Ectodermal cell (in vitro differentiated cells): ENCODE measurements around the gene SMIM45.

ENCODE experiments used
- H3K27ac ChIP-seq: 2 replicates; pipeline ENCODE4 v1.7.0; 2013; ENCODE audit warnings: mild to moderate bottlenecking, low read depth, low read length; ENCODE audit not compliant: insufficient read depth, poor library complexity, severe bottlenecking
- H3K27me3 ChIP-seq: 2 replicates; pipeline ENCODE4 v1.7.0; 2013; ENCODE audit warnings: mild to moderate bottlenecking, low read length; ENCODE audit not compliant: insufficient read depth, control insufficient read depth, poor library complexity, severe bottlenecking
- H3K36me3 ChIP-seq: one replicate; pipeline ENCODE4 v1.7.0; 2013; ENCODE audit warnings: low read length; ENCODE audit not compliant: control insufficient read depth, insufficient read depth
- H3K4me1 ChIP-seq: one replicate; pipeline ENCODE4 v1.7.0; 2013; ENCODE audit warnings: low read length; ENCODE audit not compliant: control insufficient read depth, insufficient read depth
- H3K4me3 ChIP-seq: 2 replicates; pipeline ENCODE4 v1.7.0; 2013; ENCODE audit warnings: low read depth, low read length, control low read depth; ENCODE audit not compliant: insufficient read depth
- H3K9me3 ChIP-seq: 2 replicates; pipeline ENCODE4 v1.7.0; 2013; ENCODE audit warnings: mild to moderate bottlenecking, low read length, moderate library complexity; ENCODE audit not compliant: control insufficient read depth
- WGBS, 2 experiments: methylation state at CpG; one replicate each; pipeline ENCODE4 v1.1.7; 2013; ENCODE audit warnings: missing lambda C conversion rate in 2 of 2; 5-methylcytosine and 5-hydroxymethylcytosine counted together

The SMIM45 gene

DNA sequence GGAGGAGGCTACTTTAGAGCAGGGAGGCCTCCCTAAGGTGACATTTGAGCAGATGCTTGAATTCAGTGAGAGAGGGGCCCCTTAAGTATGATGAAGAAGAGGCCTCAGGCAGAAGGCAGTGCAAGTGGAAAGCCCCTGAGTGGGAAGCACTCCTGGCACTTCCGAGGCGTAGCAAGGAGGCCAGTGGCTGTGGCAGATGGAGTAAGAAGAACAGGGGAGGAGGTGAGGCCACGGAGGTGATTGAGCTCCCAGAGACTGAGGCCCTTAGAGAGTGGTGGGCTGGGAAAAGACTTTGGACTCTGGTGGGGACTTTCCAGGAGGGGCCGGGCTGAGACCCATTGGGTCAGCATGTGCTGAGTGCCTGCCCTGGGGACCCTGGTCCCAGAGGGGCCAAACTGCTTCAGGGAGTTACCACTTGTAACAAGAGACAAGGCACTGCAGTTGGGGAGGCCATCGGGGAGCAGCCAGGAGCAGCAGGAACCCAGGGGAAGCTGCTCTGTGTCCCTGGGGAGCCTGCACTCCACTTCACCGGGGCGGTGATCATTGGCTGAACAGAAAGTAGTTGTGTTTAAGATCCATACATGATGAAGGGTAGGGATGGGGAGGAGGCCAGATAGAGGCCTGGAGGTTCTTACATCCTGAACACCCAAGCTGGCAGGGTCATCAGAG is 2.5 kb upstream of the SMIM45 start:
- Histone ChIP-seq H3K4me3 (no peak overlapping the region), H3K36me3 (peaks cover 6% of the 10 kb centered on the region), H3K4me1 (peaks cover 36% of the 10 kb centered on the region), H3K27me3 (no peaks in the 10 kb centered on the region), H3K27ac (no peak overlapping the region), H3K9me3 (no peaks in the 10 kb centered on the region)
- 93 to 96% methylated on average over 7 of the region's 7 CpGs for WGBS, 2 experiments

- H3K36me3 ChIP-seq = no peaks in the 10 kb centered on the region
- H3K9me3 ChIP-seq = no peaks in the 10 kb centered on the region
- no peak overlapping the region for H3K27ac ChIP-seq
- peaks cover 20% of the 10 kb centered on the region for H3K4me1 ChIP-seq
- H3K4me3 ChIP-seq = no peak overlapping the region
- WGBS, 2 experiments = 80 to 90% methylated on average over 2 of the region's 2 CpGs
- no peaks in the 10 kb centered on the region for H3K27me3 ChIP-seq
Observed at GRCh38 chr22:41952713-41953112, 763 bp downstream of the SMIM45 start.

DNA sequence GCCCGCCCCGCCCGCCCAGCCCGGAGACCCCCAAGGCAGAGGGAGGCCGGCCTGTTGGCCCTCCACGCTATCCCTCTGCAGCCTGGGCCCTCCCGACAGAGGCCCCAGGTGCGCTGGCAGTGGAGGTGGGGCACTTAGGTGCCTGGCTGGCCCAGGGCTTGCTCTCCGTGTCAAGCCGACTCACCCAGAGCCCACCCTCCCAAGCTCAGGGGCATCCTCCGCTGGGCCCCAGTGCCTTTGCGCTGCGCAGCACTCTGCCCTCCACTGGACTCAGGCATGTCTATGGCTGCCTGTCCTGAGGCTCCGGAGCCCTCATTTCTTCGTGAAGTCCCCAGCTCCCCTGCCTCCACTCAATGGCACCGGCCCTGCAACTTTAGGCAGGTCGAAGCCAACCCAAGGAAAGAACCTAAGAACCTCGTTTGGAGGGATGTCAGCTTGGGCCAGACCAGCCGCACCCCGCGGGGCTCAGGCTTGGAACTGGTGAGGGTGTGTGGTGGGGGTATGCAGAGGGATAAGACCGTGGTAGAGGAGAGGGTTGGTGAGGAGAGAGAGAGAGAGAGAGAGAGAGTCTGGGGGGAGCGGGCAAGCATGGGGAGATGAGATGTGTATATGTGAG is 6.1 kb downstream of the SMIM45 start:
- 52 to 54% methylated on average over 23 of the region's 23 CpGs for WGBS, 2 experiments
- H3K36me3 ChIP-seq = no peaks in the 10 kb centered on the region
- peak overlapping the region; percentile 19 for H3K4me3 ChIP-seq
- H3K4me1 ChIP-seq = no peaks in the 10 kb centered on the region
- no peak overlapping the region for H3K27ac ChIP-seq
- H3K27me3 ChIP-seq = peaks cover 6% of the 10 kb centered on the region
- no peaks in the 10 kb centered on the region for H3K9me3 ChIP-seq

- WGBS, 2 experiments = 54 to 56% methylated on average over 9 of the region's 9 CpGs
- no peaks in the 10 kb centered on the region for H3K36me3 ChIP-seq
- H3K4me3 ChIP-seq = no peak overlapping the region
- H3K27me3 ChIP-seq = no peaks in the 10 kb centered on the region
- no peak overlapping the region for H3K27ac ChIP-seq
- no peaks in the 10 kb centered on the region for H3K9me3 ChIP-seq
- H3K4me1 ChIP-seq = peaks cover 8% of the 10 kb centered on the region
Observed at GRCh38 chr22:41963453-41964111, 11.6 kb downstream of the SMIM45 start.

DNA sequence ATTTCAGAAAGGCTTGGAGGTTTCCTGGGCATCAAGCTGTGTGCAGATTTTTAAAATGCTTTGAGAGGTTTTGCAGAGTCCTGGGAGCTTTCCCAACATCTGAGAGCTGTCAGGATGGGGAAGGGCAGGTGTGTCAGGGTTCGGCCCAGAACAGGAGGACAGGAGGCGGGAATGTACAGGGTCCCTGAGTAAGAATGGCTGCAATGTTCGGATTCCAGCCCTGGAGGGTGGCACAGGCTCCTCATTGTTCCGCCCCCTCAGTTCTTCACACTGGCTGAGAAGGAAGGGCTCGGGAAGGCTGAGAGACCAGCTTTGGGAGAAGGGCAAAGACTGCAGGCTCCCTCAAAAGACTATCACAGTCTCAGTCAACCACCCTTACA is 12.2 kb downstream of the SMIM45 start:
- Histone ChIP-seq H3K36me3 (no peaks in the 10 kb centered on the region), H3K9me3 (no peaks in the 10 kb centered on the region), H3K4me3 (no peak overlapping the region), H3K4me1 (peaks cover 13% of the 10 kb centered on the region), H3K27me3 (no peaks in the 10 kb centered on the region), H3K27ac (no peak overlapping the region)
- 66 to 70% methylated on average over 5 of the region's 5 CpGs for WGBS, 2 experiments

DNA sequence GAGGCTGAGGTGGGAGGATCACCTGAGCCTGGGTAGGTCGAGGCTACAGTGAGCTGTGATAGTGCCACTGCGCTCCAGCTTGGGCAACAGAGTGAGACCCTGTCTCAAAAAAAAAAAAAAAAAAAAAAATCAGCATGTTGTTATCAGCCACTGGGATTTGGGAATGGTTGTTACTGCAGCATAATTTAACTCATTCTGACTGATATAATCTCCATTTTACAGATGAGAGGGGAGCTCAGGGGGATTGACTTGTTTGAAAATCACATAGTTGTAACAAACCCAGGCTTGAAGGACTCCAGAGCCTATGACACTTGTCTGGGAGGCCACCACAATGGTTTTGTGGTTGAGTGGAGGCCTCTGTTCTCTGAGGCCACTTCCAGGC is 14.3 kb downstream of the SMIM45 start:
- Histone ChIP-seq H3K4me3 (no peak overlapping the region), H3K27me3 (no peaks in the 10 kb centered on the region), H3K9me3 (no peaks in the 10 kb centered on the region), H3K27ac (no peak overlapping the region), H3K36me3 (no peaks in the 10 kb centered on the region), H3K4me1 (peaks cover 13% of the 10 kb centered on the region)
- WGBS, 2 experiments = 97 to 98% methylated on average over 2 of the region's 2 CpGs

- H3K36me3 ChIP-seq = no peaks in the 10 kb centered on the region
- no peak overlapping the region for H3K27ac ChIP-seq
- H3K4me1 ChIP-seq = peaks cover 13% of the 10 kb centered on the region
- WGBS, 2 experiments = 52% methylated on average over 8 of the region's 8 CpGs
- H3K4me3 ChIP-seq = no peak overlapping the region
- no peaks in the 10 kb centered on the region for H3K9me3 ChIP-seq
- no peaks in the 10 kb centered on the region for H3K27me3 ChIP-seq
Observed at GRCh38 chr22:41966607-41967240, 14.8 kb downstream of the SMIM45 start.

DNA sequence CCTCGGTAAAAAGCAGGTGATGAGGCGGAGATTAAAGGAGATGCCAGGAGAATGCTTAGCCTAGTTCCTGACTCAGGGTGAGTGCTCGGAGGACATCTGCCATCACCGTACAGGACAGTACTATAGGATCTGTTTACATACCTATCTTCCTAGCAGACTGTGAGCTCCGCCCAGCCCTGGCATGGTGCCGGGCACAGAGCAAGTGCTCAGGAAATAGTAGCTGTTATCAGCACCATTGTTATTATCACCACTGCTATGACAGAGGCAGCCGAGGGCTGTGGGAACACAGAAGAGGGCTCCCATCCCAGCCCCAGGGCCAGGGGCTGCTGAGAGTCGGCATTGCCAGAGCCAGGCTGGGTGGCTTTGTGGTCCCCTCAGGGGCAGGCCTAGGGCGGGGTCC is 16.7 kb downstream of the SMIM45 start:
- peaks cover 13% of the 10 kb centered on the region for H3K4me1 ChIP-seq
- H3K9me3 ChIP-seq = no peaks in the 10 kb centered on the region
- H3K27me3 ChIP-seq = no peaks in the 10 kb centered on the region
- WGBS, 2 experiments = 82 to 85% methylated on average over 9 of the region's 9 CpGs
- H3K4me3 ChIP-seq = no peak overlapping the region
- no peaks in the 10 kb centered on the region for H3K36me3 ChIP-seq
- no peak overlapping the region for H3K27ac ChIP-seq

DNA sequence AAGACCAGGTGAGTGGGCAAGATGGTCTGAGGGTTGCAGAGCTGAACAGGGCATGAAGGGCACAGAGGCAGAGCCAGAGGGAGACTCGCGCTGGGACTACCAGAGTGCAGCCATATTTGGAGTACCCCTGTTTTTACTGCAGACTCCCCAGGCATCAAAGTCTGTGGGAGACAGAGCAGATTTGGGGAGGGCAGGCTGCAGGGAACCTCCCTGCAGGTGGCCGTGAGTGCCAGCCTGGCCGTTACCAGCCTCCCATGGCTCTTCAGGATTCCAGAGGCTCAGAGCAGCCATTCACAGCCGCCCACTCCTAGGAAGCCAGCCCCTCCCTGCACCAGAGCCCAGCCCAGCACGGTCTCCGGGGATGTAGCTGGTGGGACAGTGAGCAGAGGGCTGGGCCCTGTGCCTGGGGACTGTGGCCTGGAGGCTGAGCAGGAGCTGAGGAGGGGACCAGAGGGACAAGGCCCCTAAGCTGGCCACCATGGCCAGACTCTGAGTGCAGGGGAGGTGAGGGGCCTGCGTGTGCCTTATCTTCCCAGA is 17.2 kb downstream of the SMIM45 start, which contains the start of gene SEPTIN3:
SEPTIN3 (plus strand) TSS at position 334 of the 537 bp plus-strand sequence. CDS start 2,050 bp downstream, outside the sequence.
- Histone ChIP-seq H3K27ac (no peak within 1 kb of the TSS), H3K4me3 (no peak within 1 kb of the TSS), H3K36me3 (no peaks in the 10 kb centered on the region), H3K9me3 (no peaks in the 10 kb centered on the region), H3K4me1 (peaks cover 7% of the 10 kb centered on the region), H3K27me3 (no peaks in the 10 kb centered on the region)
- WGBS, 2 experiments = 45 to 47% methylated on average over 8 of the region's 8 CpGs

- peaks cover 11% of the 10 kb centered on the region for H3K27me3 ChIP-seq
- H3K4me3 ChIP-seq = no peak overlapping the region
- peaks cover 6% of the 10 kb centered on the region for H3K4me1 ChIP-seq
- WGBS, 2 experiments = 85 to 87% methylated on average over 2 of the region's 2 CpGs
- H3K9me3 ChIP-seq = no peaks in the 10 kb centered on the region
- no peak overlapping the region for H3K27ac ChIP-seq
- H3K36me3 ChIP-seq = no peaks in the 10 kb centered on the region
Observed at GRCh38 chr22:41970601-41971000, 18.7 kb downstream of the SMIM45 start.
